HG03342 (cell line): ENCODE results near the gene RABEP1.
A peak's percentile ranks its signal among the peaks of the same experiment; 100 is the strongest.

ENCODE experiments used
- ATAC-seq: cut with Tn5 transposase; IDR thresholded peaks from one replicate; pipeline ENCODE4 v1.9.1; 2021; ENCODE audit warnings: mild to moderate bottlenecking, moderate library complexity; ENCODE audit not compliant: unreplicated experiment

Gene RABEP1

GRCh38 chr17:5264893-5265292 is 17.2 kb upstream of the RABEP1 start:
- no peak for ATAC-seq

DNA sequence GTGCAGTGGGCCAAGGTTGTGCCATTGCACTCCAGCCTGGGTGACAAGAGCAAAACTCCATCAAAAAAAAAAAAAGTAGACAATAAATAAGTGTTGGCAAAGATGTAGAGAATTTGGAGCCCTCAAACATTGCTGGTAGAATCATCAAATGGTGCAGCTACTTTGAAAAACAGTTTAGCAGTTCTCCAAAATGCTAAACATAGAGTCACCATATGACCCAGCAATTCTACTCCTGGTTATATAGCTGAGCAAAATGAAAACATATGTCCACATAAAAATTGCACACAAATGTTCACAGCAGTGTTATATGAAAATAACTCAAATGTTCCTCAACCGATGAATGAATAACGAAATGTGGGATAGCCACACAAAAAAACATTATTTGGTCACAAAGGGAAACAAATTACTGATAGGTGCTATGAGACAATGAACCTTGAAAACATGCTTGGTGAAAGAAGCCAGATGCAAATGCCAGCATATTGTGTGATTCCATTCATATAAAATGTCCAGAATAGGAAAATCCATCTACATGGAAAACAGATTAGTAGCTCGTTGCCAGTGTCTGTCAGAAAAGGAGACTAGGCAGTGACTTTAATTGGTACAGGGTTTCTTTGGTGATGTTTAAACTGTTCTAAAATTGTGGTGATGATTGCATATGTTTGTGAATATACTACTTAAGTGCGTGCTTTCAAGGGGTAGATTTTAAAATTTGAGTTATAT is 12.7 kb upstream of the RABEP1 start:
- ATAC-seq: no peak

DNA sequence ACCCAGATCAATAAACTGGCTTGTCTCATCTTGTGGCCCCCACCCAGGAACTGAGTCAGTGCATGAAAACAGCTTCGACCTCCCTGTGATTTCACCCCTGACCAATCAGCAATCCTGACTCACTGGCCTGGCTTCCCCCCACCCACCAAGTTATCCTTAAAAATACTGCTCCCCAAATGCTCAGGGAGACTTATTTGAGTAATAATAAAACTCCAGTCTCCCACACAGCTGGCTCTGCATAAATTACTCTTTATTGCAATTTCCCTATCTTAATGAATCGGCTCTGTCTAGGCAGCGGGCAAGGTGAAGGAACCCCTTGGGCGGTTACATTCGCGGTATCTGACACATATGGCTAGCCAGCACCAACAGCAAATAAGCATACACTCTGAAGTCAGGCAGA is 9.8 kb upstream of the RABEP1 start:
- no peak for ATAC-seq

DNA sequence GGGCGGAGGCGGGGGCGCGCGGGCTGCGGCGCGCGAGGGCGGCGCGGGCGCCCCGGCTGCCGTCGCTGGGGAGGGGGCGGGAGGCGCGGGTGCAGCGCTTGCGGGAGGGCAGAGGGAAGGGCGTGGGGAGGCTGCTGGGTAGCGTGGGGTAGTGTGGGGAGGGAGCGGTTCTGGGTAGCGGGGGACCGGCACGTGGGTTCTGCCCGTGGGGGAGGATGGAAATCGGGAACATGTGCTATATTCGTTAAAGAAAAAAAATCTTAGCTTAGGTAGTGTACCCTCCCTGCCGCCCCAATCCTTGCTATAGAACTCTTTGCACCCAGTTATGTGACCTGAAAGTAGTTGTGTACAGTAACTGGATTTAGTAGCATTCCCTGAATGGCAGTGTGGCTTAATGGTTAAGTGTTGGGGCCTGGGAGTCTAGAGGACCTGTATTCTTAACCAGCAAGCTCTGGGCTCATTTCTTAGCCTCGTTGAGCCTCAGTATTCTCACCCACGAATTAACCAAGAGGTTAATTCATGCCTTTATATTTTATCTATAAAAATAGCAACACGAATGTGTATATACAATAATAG is 646 bp downstream of the RABEP1 start:
- ATAC-seq: peak; percentile 16

DNA sequence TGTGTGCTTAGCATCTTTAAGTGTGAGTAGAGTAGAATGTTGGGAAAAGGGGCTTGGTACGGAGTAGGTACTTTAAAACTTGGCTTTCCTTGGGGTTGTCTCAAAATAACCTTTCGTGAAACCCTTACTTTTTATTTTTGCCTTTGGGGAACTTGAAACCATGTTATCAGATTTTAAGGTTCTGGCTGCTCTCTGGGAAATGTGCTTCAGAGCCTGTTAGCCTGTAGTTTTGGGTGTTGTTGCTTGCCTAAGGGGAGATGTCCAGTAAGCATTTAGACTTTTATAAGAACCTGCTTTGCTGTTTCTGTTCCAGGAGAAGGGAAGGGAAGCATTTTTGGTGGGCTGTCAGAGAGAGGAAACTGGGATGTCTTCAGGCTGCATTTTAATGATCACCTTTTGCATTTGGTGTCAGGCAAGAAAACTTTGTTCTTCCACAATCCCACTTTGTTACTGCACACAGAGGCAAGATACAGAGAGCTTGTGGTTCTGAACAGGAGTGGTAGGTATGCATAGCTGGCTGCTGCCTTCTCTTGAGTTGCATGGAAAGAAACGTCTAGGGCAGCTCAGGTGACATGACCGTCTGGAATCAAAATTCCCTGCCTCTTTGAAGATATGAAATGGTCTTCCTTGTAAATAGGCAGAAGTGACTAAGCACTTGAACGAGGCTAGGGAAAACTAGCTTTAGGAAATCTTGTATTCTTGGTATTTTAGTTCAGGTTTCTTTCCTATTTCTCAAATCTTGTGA is 1.7 kb downstream of the RABEP1 start:
- no peak for ATAC-seq

DNA sequence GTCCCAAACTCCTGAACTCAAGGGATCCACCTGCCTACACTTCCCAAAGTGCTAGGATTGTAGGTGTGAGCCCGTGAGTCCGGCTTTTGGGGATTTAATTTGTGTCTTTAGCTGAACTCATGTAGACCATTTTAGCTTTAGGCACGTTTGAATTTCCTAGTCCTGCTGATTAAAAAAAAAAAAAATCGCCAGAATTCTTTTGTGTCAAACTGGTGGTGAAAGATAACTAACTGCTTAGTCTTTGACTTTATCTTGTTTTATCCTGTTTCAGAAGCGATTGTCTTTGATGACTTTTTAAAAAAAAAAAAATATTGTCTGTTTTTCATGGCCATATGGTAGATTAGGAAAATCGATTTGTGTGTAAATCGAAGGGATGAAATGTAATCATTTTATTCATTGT is 2.6 kb downstream of the RABEP1 start:
- no peak for ATAC-seq

- no peak for ATAC-seq
These were observed 4.8 kb downstream of the RABEP1 start for GRCh38 chr17:5286846-5287245.

DNA sequence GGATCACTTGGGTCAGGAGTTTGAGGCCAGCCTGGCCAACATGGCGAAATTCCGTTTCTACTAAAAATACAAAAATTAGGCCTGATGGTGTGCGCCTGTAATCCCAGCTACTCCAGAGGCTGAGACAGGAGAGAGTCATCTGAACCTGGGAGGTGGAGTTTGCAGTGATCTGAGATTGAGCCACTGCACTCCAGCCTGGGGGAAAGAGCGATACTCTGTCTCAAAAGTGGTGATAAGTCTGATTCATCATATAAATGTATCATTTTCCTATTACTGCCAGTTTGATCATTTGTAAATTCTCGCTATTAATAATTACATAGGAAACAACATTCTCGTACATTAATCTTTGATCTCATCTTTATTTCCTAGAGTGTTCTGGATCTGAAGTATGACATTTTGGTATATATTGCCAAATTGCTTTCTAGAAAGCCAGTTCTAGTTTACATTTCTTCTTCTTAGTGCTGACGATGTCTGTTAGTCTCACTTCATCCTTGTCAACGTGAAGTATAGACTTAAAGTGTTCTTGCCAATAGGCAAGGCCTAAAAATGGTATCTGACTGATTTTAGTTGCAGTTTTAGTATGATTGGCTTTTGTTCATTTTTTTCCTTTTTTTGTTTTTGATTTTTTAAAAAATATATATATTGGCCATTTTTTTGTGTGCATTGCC is 9.7 kb downstream of the RABEP1 start:
- ATAC-seq: no peak

DNA sequence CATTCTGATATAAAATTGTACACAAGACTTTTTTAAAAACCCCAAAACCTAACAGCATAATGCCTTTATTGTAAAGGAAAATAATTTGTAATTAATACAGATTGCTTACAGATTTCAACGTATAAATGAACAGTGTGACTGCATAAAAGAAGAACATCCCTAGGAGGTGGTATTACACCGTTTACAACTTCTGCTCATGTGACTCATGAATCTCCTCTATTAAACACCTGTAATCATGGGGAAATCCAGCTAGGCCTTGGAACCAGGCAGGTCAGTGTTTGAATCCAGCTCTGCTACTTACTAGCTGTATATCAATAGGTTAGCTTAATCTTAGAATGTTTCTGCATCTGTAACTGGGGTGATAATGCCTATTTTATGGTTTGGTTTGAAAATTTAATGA is 15.2 kb downstream of the RABEP1 start:
- no peak for ATAC-seq

DNA sequence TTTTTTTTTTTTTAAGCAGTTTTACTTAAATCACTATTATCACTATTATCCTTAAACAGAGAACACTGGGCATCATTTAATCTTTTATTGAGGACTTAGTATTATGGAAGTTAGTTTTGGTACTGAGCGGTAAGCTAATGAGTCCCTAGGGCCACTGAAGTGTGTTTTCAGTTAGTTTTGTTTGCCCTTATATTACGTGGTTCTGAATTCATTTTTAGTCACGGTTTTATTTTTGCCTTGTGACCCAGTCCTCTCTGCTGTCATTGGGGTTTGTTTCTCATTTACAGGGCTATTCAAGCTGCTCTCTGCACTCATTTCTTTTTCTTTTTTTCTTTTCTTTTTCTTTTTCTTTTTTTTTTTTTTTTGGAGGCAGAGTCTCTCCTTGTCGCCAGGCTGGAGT is 17.3 kb downstream of the RABEP1 start:
- ATAC-seq: no peak

DNA sequence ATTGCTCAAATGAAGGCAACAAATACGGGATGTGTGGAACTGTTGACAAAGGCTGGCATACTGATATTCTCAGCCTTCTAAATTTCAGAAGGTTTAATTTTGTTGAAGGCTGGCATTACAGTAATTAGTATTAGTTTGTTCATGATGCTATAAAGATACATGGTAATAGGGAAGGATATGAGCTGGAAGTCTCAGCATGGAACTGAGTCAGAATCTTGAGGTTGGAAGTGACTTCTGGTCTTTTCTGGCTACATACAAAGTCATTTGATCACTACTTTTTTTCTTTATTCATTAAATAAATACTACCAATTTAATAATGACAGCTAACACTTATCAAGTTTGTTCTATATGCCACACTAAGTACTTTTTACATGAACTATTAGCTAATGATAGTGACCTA is 22.6 kb downstream of the RABEP1 start:
- no peak for ATAC-seq

- no peak for ATAC-seq
These were observed 27.8 kb downstream of the RABEP1 start for GRCh38 chr17:5309851-5310250.

- no peak for ATAC-seq
These were observed 43.8 kb downstream of the RABEP1 start for GRCh38 chr17:5325851-5326250.

DNA sequence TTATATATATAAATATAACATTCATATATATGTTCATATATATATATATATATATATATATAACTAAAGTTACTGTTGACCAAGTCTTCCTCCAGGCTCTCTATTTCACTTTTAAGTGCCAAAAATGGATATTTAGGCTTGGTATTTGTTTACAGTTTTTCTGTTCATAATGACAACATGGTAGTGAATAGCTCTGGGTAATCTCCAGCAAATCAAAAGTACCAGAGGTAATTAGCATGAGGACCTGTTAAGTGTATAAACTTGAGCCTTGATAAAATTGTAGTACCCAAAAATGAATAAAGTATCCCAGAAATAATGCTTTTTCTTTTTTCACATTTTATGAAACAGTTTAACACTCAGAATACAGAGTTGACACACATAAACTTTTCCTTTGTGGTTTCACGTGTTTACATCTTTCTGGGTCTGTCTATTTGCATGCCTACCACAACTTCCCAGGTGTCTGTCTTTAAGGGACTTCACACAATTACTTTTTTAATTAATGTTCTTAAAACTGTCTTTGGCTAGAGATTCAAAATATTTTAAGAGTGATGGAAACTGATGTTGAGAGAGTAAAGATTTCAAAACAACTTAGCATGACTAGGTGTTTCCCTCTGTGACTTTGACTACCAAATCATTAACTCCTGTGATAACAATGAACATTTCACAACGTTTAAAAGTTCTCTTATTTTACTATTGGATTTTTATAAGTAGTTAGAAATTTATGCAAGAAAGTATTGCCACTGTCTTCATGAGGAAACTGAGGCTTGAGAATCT is 47.9 kb downstream of the RABEP1 start:
- ATAC-seq: no peak

- no peak for ATAC-seq
These were observed 48.9 kb downstream of the RABEP1 start for GRCh38 chr17:5330981-5331380.

DNA sequence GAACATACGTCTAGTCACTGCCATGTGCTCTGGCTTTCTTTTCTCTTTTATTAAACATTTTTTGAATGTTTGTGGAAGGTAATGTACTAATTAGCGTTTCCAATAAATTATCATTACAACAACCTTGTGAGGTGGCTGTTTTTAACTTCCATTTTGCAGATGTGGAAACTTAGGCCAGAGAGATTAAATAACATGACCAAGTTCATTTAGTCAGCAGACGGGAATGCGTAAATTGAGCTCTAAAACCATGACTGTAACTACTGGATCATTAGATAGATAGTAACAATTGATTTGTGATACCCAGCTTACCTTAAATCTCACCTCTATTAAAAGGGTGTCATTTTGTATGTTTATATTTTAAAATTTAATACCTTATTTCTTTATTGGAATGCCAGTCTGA is 49.4 kb downstream of the RABEP1 start:
- ATAC-seq: no peak

DNA sequence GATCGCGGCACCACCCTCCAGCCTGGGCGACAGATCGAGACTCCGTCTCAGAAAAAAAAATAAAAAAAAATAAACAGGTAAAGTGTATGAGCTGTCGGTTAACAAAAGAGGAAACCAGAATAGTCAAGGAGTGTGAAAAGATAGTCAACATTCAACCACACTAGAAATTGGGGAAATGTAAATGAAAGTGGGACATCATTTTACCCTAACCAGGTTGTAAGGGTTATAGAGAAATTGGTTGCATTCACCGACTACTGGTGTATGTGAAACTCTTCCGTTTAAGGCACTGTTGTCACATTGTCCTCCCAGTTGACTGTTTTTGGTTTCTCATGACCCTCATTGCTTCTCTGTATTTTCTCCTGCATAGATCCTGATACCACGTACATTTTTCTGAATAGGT is 62.8 kb downstream of the RABEP1 start:
- no peak for ATAC-seq

GRCh38 chr17:5352681-5353289 is 70.7 kb downstream of the RABEP1 start:
- no peak for ATAC-seq

DNA sequence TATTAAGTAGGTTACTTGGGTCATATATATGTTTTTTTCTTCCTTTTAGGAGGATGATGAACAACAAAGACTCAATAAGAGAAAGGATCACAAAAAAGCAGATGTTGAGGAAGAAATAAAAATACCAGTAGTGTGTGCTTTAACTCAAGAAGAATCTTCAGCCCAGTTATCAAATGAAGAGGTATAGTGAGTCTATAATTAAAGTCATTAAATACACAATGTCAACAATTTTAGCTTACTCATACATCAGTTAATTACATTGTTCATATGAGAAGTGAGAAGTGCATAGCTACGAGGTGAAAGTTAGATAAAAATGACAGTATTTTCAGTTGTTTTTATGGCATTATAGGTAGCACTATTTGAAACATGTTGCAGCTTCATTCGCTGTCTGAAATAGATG is 72.2 kb downstream of the RABEP1 start:
- no peak for ATAC-seq

DNA sequence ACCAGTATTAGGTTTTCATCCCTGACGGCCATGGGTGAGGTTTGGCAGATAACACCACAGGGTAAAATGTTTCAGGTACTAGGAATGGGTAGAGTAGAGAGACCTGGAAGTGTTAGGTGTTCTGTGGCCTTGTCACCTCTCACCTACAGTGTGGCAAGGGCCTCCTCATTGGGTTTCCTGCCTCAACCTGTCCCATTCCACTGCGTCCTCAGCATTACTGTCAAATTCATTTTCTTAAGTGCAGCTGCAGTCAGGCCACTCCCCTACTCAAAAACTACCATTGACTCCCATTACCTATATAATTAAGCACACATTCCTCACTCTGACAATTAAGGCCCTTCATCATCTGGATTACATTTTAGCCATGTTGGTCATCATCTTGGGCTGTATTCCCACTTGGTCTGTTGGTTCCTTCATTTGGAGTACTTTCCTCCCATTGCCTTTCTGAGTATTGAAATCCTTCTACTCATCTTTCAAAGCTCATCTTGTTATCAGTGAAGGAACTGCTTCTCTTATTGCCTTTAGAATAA is 72.9 kb downstream of the RABEP1 start:
- ATAC-seq: no peak
